ENCODE results near the gene LENEP.

LENEP gene

GRCh38 chr1:154956544-154956941 is 36.8 kb upstream of the LENEP start:
- peaks cover 12% of the 10 kb centered on the region for H3K4me1 ChIP-seq (ENCODE audit: insufficient read depth, insufficient read length)
- TF ChIP-seq SUZ12 (IDR thresholded peaks at IDR 0.05; ENCODE audit: extremely low read depth, insufficient read depth, insufficient read length): no peak
- TF ChIP-seq ZNF274 (IDR thresholded peaks at IDR 0.05; ENCODE audit: low read depth, low read length): no peak
- TF ChIP-seq YY1 (IDR thresholded peaks at IDR 0.05; ENCODE audit: insufficient read depth, insufficient read length): no peak
- H3K36me3 ChIP-seq (ENCODE audit: insufficient read depth, insufficient read length, low read length): peaks cover 29% of the 10 kb centered on the region
- H3K4me3 ChIP-seq (ENCODE audit: insufficient read length, low read depth): peak overlapping the region; percentile 65
- H3K27me3 ChIP-seq (ENCODE audit: insufficient read depth, insufficient read length): no peaks in the 10 kb centered on the region
- no peaks in the 10 kb centered on the region; the same call in 1 of the 2 replicates for H3K9me3 ChIP-seq (ENCODE audit: insufficient read depth, low read length)
- DNase-seq (ENCODE audit: low read depth, low spot score): no peak
- peak overlapping the region; percentile 4 for H3K9ac ChIP-seq (ENCODE audit: insufficient read length, low read depth)

GRCh38 chr1:154957091-154957657 is 36.2 kb upstream of the LENEP start:
- Histone ChIP-seq H3K27me3 (ENCODE audit: insufficient read depth, insufficient read length) (no peaks in the 10 kb centered on the region), H3K9ac (ENCODE audit: insufficient read length, low read depth) (peak overlapping the region; percentile 53), H3K4me1 (ENCODE audit: insufficient read depth, insufficient read length) (peaks cover 12% of the 10 kb centered on the region), H3K36me3 (ENCODE audit: insufficient read depth, insufficient read length, low read length) (peaks cover 30% of the 10 kb centered on the region), H3K9me3 (ENCODE audit: insufficient read depth, low read length) (no peaks in the 10 kb centered on the region; the same call in 1 of the 2 replicates), H3K4me3 (ENCODE audit: insufficient read length, low read depth) (no peak overlapping the region)
- TF ChIP-seq SUZ12 (IDR thresholded peaks at IDR 0.05; ENCODE audit: extremely low read depth, insufficient read depth, insufficient read length) (no peak), YY1 (IDR thresholded peaks at IDR 0.05; ENCODE audit: insufficient read depth, insufficient read length) (no peak), ZNF274 (IDR thresholded peaks at IDR 0.05; ENCODE audit: low read depth, low read length) (no peak)
- no peak for DNase-seq (ENCODE audit: low read depth, low spot score)

- Histone ChIP-seq H3K9me3 (ENCODE audit: insufficient read depth, low read length) (no peaks in the 10 kb centered on the region; the same call in 1 of the 2 replicates), H3K27me3 (ENCODE audit: insufficient read depth, insufficient read length) (no peaks in the 10 kb centered on the region), H3K4me1 (ENCODE audit: insufficient read depth, insufficient read length) (peaks cover 14% of the 10 kb centered on the region), H3K4me3 (ENCODE audit: insufficient read length, low read depth) (no peak overlapping the region), H3K36me3 (ENCODE audit: insufficient read depth, insufficient read length, low read length) (peaks cover 39% of the 10 kb centered on the region), H3K9ac (ENCODE audit: insufficient read length, low read depth) (peak overlapping the region; percentile 53)
- TF ChIP-seq YY1 (IDR thresholded peaks at IDR 0.05; ENCODE audit: insufficient read depth, insufficient read length): no peak
- TF ChIP-seq ZNF274 (IDR thresholded peaks at IDR 0.05; ENCODE audit: low read depth, low read length): no peak
- TF ChIP-seq SUZ12 (IDR thresholded peaks at IDR 0.05; ENCODE audit: extremely low read depth, insufficient read depth, insufficient read length): no peak
- DNase-seq (ENCODE audit: low read depth, low spot score): no peak
These were observed 35.4 kb upstream of the LENEP start for GRCh38 chr1:154958036-154958435.

- peaks cover 12% of the 10 kb centered on the region for H3K4me1 ChIP-seq (ENCODE audit: insufficient read depth, insufficient read length)
- no peak for DNase-seq (ENCODE audit: low read depth, low spot score)
- H3K9me3 ChIP-seq (ENCODE audit: insufficient read depth, low read length): no peaks in the 10 kb centered on the region; the same call in 1 of the 2 replicates
- no peaks in the 10 kb centered on the region for H3K27me3 ChIP-seq (ENCODE audit: insufficient read depth, insufficient read length)
- H3K9ac ChIP-seq (ENCODE audit: insufficient read length, low read depth): no peak overlapping the region
- TF ChIP-seq YY1 (IDR thresholded peaks at IDR 0.05; ENCODE audit: insufficient read depth, insufficient read length) (no peak), SUZ12 (IDR thresholded peaks at IDR 0.05; ENCODE audit: extremely low read depth, insufficient read depth, insufficient read length) (no peak), ZNF274 (IDR thresholded peaks at IDR 0.05; ENCODE audit: low read depth, low read length) (no peak)
- H3K36me3 ChIP-seq (ENCODE audit: insufficient read depth, insufficient read length, low read length): peaks cover 47% of the 10 kb centered on the region
- no peak overlapping the region for H3K4me3 ChIP-seq (ENCODE audit: insufficient read length, low read depth)
These were observed 34.5 kb upstream of the LENEP start for GRCh38 chr1:154958681-154959425.

- no peaks in the 10 kb centered on the region for H3K27me3 ChIP-seq (ENCODE audit: insufficient read depth, insufficient read length)
- TF ChIP-seq YY1 (IDR thresholded peaks at IDR 0.05; ENCODE audit: insufficient read depth, insufficient read length) (no peak), ZNF274 (IDR thresholded peaks at IDR 0.05; ENCODE audit: low read depth, low read length) (no peak), SUZ12 (IDR thresholded peaks at IDR 0.05; ENCODE audit: extremely low read depth, insufficient read depth, insufficient read length) (no peak)
- no peak overlapping the region for H3K4me3 ChIP-seq (ENCODE audit: insufficient read length, low read depth)
- DNase-seq (ENCODE audit: low read depth, low spot score): no peak
- H3K36me3 ChIP-seq (ENCODE audit: insufficient read depth, insufficient read length, low read length): peaks cover 53% of the 10 kb centered on the region
- no peak overlapping the region for H3K9ac ChIP-seq (ENCODE audit: insufficient read length, low read depth)
- no peaks in the 10 kb centered on the region; the same call in 1 of the 2 replicates for H3K9me3 ChIP-seq (ENCODE audit: insufficient read depth, low read length)
- H3K4me1 ChIP-seq (ENCODE audit: insufficient read depth, insufficient read length): peaks cover 9% of the 10 kb centered on the region
These were observed 34.0 kb upstream of the LENEP start for GRCh38 chr1:154959426-154959780.

GRCh38 chr1:154960446-154961136 is 32.8 kb upstream of the LENEP start:
- TF ChIP-seq YY1 (IDR thresholded peaks at IDR 0.05; ENCODE audit: insufficient read depth, insufficient read length) (no peak), ZNF274 (IDR thresholded peaks at IDR 0.05; ENCODE audit: low read depth, low read length) (no peak), SUZ12 (IDR thresholded peaks at IDR 0.05; ENCODE audit: extremely low read depth, insufficient read depth, insufficient read length) (no peak)
- peak overlapping the region; percentile 98 for H3K9ac ChIP-seq (ENCODE audit: insufficient read length, low read depth)
- no peaks in the 10 kb centered on the region; the same call in 1 of the 2 replicates for H3K9me3 ChIP-seq (ENCODE audit: insufficient read depth, low read length)
- peaks cover 64% of the 10 kb centered on the region for H3K36me3 ChIP-seq (ENCODE audit: insufficient read depth, insufficient read length, low read length)
- peak overlapping the region; percentile 84 for H3K4me3 ChIP-seq (ENCODE audit: insufficient read length, low read depth)
- H3K27me3 ChIP-seq (ENCODE audit: insufficient read depth, insufficient read length): no peaks in the 10 kb centered on the region
- peaks cover 6% of the 10 kb centered on the region for H3K4me1 ChIP-seq (ENCODE audit: insufficient read depth, insufficient read length)
- DNase-seq (ENCODE audit: low read depth, low spot score): no peak

All from NT2/D1 (cell line).